H54 (cell line): Measurements from ENCODE around the gene TMCO4.

Source experiments
- DNase-seq: peaks from one replicate; pipeline ENCODE4 v3.0.0; 2011; ENCODE audit warnings: low spot score, mixed read lengths; ENCODE audit not compliant: insufficient read length
- FAIRE-seq: peaks from 3 replicates; lab custom pipeline; 2011; peaks lifted over from hg19 to GRCh38; lab: Jason Lieb, UNC
- POLR2A ChIP-seq: IDR thresholded peaks from 2 replicates; pipeline ENCODE4 v1.6.1; 2011; ENCODE audit warnings: low read depth, mild to moderate bottlenecking, low read length

The TMCO4 gene

DNA sequence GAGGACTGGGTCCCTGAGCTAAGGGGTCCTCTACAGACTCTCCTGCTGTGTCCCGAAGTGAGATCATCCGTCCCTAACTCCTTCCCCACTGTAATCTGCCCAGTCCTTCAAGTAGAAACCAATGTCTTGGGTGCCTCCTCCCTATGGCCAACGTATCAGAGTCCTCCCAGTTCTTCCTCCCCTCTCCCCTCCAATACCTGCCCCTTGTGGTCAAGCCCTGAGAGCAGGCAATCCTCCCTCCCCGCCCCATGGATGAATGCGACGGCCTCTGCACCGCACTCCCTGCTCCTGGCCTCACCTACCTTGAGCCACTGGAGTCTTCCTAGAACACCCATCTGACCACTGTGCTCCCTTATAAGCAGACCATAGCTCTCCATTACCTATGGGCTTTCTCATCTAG is 103.9 kb downstream of the TMCO4 start:
- no peak for DNase-seq
- no peak for TF ChIP-seq POLR2A
- no peak for FAIRE-seq

DNA sequence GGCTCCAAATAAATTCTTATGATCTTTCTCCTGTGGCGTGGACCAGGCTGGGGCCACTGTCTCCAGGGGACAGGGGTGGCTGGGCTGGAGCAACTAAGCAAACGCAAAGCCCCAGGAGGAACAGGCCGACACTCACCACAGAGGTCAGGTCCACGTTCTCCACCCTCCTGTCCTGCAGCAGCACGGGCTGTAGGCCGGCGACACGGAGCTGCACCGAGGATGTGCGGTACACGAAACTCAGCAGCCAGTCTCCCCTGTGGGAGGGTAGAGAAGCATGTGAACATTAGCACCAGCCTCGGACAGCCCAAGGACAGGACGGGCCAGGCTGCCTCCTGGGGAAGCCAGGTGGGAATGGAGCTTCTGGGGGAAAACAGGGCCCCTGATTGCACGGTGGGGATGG is 105.4 kb downstream of the TMCO4 start:
- FAIRE-seq (no peak), DNase-seq (no peak)
- no peak for TF ChIP-seq POLR2A

GRCh38 chr1:19690342-19690741 is 109.4 kb downstream of the TMCO4 start:
- no peak for FAIRE-seq
- no peak for TF ChIP-seq POLR2A
- DNase-seq = no peak

GRCh38 chr1:19689856-19690255 is 109.9 kb downstream of the TMCO4 start:
- DNase-seq (no peak), FAIRE-seq (no peak)
- no peak for TF ChIP-seq POLR2A

DNA sequence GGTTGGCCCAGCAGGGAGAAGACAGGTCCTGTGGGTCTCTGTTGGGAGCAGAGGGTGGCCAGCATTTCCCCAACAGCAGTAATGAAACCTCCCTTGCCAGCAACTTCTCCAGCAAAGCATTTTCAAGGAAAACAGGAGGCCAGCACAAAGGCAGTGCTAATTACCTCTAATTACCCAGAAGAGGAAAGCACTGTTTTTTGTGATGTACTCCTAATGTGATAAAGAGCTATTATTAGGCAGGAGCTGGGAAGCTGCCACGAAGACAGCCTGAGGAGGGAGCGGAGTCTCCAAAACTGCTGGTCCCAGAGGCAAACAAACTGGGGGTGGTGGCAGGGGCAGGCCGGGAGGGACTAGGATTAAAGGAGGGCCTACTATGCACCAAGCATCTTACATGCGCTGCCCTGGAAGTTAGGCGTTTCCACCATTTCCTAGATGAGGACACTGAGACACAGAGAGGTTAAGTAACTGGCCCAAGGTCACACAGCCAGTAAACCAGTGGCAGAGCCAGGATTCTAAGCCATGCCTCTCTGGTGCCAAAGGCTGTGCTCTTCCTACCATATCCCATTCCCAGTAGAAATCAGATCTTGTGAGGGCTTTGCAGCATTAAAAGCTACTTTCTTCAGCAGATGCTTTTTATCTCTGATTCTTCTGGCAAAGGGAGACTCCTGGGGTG is 110.5 kb downstream of the TMCO4 start:
- DNase-seq (no peak), FAIRE-seq (no peak)
- TF ChIP-seq POLR2A = no peak

DNA sequence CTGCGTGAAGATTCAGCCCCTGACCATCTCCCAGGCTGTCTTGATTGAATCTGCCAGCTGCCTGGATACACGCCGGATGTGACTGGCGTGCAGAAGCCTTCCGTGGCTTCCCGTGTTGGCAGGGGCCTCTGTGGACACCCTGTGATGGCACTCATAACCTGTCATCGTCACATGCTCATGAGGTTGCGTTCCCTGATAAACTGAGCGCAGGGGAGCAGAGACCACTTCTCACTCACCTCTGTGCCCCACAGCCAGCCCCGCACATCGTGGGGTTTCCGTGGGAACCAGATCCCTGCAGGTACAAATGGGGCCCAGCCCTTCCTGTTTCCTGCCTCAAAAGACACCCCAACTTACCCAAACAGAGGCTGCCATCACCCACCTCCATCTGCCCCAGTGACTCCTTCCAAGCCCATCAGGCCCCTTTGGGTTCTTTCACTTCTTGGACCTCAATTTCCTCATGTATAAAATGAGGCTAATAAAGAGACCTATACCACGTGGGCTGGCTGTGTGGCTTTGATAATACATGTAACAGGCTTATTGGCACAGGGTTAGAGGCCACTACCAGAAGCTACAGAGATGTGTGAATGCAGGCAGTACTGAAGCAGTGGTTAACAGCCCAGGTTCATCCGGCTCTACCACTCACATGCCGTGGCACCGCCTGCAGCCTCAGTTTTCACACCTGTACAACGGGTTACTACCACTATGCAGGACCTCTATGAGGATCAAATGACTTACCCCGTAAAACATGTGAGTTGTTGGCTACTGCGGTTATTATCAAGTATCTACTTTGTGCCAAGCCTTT is 111.5 kb downstream of the TMCO4 start:
- no peak for TF ChIP-seq POLR2A

DNA sequence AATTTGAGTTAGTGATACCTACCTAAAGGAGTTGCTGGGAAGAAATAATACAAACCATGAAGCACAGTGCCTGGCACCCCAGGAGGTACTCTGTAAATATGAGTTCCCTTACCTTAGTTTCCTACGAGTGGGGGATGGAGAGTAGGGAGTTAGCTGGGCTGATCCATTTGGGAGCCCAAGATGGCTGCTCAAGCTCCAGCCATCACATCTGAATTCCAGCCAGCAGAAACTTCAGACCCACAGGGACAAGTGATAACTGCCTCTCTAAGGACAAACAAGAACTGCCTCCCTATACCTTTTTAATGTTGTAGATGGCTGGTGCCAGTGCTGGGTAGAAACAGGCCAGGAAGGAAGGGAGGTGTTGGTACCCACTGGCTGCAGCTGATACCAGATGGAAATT is 112.3 kb downstream of the TMCO4 start:
- TF ChIP-seq POLR2A = no peak
- FAIRE-seq (no peak), DNase-seq (no peak)

More for the DNA sequence above, 111.5 kb downstream of the TMCO4 start:
- DNase-seq (no peak), FAIRE-seq (no peak)

DNA sequence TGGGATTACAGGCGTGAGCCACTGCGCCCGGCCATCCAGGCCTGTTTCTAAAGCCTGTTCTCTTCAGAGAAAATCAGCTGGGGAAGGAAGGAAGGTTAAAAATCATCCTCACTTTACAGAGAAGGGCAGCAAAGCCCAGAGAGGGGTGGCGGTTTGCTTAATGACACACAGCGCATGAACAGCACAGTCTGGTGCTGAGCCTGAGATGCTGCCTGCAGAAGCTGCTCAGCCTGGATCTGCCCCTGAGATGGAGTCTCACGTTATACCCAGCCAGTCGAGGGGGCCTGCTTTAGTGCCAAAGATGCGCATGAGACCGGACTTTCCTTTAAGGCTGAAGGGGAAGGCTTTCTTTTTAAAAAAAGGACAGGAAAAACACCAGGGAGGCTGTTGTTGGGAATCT is 113.7 kb downstream of the TMCO4 start:
- FAIRE-seq = no peak
- no peak for DNase-seq
- TF ChIP-seq POLR2A = no peak

DNA sequence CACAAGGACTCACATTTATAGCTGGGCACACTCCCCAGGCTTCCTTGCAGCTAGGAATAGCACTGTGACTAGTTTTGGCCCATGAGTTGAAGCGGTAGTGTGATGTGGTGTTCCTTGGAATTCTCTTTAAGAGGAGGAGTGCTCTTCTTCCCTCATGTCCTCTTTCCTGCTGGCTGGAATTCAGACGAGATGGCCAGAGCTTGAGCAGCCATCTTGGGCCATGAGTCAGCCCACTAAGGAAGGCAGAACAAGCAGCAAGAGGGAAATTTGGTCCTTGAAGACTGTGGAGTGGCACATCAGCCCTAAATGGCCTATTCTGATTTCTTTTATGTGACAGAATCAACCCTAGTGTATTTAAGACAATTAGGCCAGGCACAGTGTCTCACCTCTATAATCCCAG is 115.0 kb downstream of the TMCO4 start:
- no peak for TF ChIP-seq POLR2A
- FAIRE-seq (no peak), DNase-seq (no peak)

- FAIRE-seq (no peak), DNase-seq (no peak)
- no peak for TF ChIP-seq POLR2A
Observed at GRCh38 chr1:19683351-19683750, 116.4 kb downstream of the TMCO4 start.

GRCh38 chr1:19682901-19683300 is 116.8 kb downstream of the TMCO4 start:
- TF ChIP-seq POLR2A = no peak
- FAIRE-seq (no peak), DNase-seq (no peak)

DNA sequence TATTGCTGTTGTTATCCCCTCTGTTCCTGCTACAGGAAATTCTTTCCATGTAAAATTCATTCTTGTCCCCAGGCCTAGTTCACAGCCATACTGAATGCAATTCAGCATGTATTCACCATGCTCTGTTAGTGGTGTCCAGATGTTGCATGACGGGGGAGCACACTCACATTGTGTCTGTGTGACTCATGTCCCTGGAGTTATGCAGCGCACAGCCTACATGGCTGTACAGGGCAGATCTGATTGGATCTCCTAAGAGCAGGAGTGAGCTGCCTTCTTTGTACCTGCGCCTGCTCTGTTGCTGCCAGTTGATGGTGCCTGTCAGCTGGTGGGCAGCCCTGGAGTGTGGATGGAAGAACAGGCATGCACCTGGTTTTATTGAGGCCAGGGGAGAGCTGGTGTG is 117.5 kb downstream of the TMCO4 start:
- FAIRE-seq (peak; percentile 82), DNase-seq (peak; percentile 59)

GRCh38 chr1:19680644-19681043 is 119.1 kb downstream of the TMCO4 start:
- TF ChIP-seq POLR2A = no peak
- FAIRE-seq (no peak), DNase-seq (no peak)

More for the DNA sequence above, 117.5 kb downstream of the TMCO4 start:
- TF ChIP-seq POLR2A = no peak

DNA sequence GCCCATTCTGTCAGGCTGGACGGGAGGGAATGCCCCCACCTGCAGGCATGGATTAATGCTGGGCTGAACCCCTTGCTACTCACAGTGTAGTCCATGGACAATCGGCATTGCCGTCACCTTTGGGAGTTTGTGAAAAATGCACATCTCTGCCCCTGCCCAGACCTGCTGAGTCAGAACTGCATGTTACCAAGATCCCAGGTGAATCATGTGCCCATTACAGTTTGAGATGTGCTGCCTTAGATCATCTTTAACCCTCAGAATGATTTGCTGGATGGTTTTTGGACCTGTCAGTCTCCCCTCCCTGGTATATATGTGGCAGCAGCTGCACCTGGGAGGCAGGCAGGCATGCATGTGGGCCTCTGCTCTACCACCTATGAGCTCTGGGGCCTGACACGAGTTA is 120.0 kb downstream of the TMCO4 start:
- no peak for TF ChIP-seq POLR2A
- no peak for DNase-seq
- no peak for FAIRE-seq
